HG03442 (cell line): Measurements from ENCODE around the gene JKAMP.
"Not testable (repeated sequence)": the region's sequence is repeated elsewhere in the genome, so short reads cannot be mapped to it uniquely, and the experiment has no call there.

ENCODE experiments used
- ATAC-seq: cut with Tn5 transposase; IDR thresholded peaks from one replicate; pipeline ENCODE4 v1.9.1; 2021; ENCODE audit warnings: mild to moderate bottlenecking, moderate library complexity; ENCODE audit not compliant: unreplicated experiment

The JKAMP gene

GRCh38 chr14:59483819-59484638 is at the start of gene JKAMP, which contains the start of gene L3HYPDH:
TSS of gene JKAMP (plus strand) at chr14:59484517. CDS start at chr14:59484590, 73 bp downstream.
TSS of gene L3HYPDH (minus strand) at chr14:59484408. CDS start at chr14:59484316, 92 bp downstream.
- ATAC-seq: peak; percentile 86

- no peak for ATAC-seq
Measured at GRCh38 chr14:59435101-59435500, 49.2 kb upstream of the JKAMP start.

DNA sequence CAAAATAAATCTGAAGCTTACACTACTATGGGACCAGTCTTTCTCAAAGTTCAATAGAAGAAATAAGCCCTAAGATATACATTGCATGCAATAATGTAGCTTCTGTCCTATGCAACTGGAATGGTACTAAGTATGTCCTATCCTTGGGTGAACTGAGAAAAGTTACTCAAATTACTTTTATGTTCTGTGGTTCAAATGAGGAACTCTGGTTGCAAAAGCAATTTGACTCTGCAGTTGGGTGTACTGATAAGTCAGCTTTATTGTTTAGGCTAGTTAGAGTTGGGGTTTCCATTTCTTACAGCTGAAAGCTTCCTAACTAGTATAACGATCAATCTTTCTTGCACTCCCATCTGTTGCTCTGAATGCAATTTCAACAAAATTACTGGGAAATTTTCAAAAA is 48.3 kb upstream of the JKAMP start:
- ATAC-seq: no peak

- no peak for ATAC-seq
Measured at GRCh38 chr14:59438195-59438647, 46.1 kb upstream of the JKAMP start.

DNA sequence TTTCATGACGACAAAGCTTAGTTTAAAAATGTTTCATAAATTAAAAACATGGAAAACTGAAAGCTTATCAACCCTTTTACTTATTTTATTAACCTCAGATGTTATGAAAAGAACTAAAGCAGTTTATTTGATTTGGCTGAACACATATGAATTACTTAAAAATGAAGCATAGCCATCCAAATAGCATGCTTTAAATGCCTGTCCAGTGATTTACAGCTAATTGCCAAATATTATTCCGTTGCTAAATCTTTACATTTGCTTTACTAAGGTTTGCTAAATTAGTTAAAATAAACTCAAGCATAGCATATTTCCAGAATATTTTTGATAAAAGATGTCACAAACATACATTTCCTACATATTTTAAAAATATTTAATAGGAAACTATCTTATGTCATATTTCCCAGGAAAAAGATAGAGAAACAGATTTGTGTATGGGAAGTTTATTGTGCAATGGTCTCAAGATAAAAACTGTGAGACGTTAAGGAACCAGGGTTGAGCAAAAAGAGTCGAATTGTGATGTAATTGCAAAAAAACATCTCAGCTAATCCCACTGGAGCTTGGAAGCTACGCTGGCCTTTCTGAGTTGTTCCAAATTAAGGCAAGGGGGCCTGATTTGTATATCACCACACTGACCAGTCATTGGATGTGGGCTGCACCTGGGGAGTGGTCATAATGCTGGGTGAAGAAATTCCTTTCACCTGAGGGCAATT is 44.9 kb upstream of the JKAMP start:
- ATAC-seq: no peak

DNA sequence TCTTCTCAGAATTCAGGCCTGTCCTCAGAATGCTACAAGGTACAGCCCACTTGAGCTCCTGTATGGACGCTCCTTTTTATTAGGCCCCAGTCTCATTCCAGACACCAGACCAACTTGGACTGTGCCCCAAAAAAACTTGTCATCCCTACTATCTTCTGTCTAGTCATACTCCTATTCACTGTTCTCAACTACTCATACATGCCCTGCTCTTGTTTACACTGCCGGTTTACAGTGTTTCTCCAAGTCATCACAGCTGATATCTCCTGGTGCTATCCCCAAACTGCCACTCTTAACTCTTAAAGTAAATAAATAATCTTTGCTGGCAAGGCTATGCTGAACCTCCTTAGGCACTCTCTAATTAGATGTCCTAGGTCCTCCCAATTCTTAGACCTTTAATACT is 35.6 kb upstream of the JKAMP start:
- ATAC-seq: not testable (repeated sequence)

DNA sequence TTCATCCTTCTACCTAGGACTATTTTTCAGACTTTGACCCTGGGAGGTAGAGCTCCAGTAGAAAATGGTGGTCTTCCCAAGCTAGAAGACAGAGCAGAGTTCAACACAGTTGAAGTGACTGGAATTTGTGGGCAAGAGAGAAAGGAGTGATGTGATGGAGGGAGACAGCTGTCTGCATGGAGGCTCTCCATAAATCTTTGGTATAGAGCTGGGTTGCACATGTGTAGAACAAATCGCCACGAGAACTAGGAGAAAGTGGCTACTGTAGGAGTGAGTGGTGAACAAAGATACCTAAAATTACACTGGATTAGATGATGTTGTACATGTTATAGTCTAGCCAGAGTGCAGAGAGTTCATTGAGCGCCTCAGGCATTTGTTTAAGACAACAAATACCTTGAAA is 33.6 kb upstream of the JKAMP start:
- ATAC-seq: no peak

- ATAC-seq: no peak
Measured at GRCh38 chr14:59451849-59452248, 32.5 kb upstream of the JKAMP start.

DNA sequence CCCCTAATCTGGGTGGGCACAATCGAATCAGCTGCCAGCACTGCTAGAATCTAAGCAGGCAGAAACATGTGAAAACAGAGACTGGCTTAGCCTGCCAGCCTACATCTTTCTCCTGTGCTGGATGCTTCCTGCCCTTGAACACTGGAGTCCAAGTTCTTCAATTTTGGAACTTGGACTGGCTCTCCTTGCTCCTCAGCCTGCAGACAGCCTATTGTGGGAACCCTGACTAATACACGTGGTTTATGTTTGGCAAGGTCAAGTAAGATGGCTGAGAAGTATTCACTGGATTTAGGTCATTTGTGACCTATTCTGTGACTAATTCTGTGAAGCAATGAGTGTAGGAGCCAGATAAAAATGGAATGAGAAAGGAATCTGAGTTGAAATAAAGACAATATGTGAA is 30.2 kb upstream of the JKAMP start:
- ATAC-seq: no peak

GRCh38 chr14:59455411-59455810 is 28.9 kb upstream of the JKAMP start:
- no peak for ATAC-seq

- ATAC-seq: no peak
Measured at GRCh38 chr14:59458486-59458885, 25.8 kb upstream of the JKAMP start.

- ATAC-seq: no peak
Measured at GRCh38 chr14:59460378-59460777, 23.9 kb upstream of the JKAMP start.

DNA sequence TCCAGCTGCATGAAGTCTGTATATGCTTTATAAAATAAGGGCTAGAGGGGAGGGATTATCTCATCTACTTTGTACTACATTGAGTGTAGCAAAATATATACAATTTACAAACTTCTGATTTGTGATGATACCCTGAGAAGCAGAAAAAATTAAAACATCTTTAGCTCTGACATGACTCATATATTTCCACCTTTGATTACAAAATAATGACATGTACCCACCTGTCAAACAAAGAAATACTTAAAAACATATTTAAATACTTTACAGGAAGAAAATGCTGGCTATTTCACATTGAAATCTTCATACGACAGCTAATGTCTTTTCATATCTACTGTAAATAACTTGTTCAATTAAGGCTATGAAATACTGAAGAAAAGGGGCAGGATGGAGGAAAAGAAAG is 22.4 kb upstream of the JKAMP start:
- no peak for ATAC-seq

DNA sequence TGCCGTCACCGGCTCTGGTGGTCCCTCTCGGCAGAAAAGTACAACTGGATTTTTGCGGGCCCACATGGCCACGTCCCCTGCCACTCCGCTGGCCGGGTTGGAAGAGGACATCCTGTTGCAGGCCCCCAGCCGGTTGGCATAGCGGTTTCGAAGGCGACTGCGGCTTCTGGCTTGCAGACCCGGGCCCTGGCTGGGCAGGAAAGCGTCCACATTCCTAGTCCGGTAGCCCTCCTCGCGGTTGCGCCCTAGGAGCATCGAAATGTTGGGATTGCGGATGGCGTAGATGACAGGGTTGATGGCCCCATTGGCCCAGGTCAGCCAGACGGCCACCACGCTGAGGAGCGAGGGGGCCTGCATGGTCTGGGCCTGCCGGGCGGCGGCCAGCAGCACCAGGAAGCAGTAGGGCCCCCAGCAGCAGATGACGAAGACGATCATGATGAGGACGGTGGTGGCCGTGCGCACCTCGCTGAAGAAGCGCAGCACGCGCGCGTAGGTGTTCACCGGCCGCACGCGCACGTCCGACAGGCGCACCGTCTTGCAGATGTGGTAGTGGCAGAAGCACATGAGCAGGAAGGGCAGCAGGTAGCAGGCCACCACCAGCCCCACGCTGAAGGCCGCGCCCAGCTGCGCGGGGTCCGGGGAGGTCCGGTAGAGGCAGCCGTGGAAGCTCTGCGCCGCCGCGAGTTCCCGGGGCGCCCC is 20.4 kb upstream of the JKAMP start:
- peak; percentile 22 for ATAC-seq

GRCh38 chr14:59464486-59465315 is 19.6 kb upstream of the JKAMP start:
- peak; percentile 59 for ATAC-seq

DNA sequence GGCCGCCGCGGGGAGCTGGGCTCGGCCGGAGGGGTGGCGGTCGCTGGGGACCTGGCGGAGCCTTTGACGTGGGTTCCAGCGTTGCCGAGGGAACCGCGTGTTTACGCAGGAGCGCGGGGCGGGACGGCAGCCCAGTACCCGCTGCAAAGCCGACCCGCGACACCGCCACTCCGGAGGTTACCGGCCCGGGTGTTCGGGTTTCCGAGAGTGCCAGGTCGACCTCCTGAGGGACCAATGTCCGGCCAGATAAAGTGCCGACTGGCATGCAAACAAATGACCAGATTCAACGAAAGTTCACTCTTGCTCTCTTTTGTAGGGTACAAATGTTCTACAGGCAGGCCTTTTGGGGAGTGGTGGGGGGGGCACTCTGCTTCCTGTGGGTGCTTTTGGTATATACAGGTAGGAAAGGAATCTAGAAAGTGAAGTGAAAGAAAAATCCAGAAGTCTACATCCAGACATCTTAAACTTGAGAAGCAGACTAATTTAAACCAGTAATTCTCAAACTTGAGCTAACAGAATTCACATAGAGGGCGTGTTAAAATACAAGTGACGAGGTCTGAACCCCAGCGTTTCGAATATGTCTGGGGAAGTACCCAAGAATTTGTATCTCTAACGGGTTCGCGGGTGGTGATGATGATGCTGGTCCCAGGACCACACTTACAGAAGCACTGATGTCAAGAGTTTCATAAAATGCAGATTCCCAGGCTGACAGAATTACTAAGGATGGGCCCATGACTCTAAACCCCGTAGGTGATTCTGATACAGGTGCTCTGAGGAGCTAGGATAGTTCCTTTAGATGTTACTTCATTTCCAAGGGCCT is 18.8 kb upstream of the JKAMP start, which contains the start of gene GPR135:
GPR135 (minus strand) TSS at position 65 of the 820 bp plus-strand sequence. CDS start 154 bp downstream, outside the sequence.
- no peak for ATAC-seq

GRCh38 chr14:59474172-59474571 is 10.1 kb upstream of the JKAMP start:
- ATAC-seq: no peak

DNA sequence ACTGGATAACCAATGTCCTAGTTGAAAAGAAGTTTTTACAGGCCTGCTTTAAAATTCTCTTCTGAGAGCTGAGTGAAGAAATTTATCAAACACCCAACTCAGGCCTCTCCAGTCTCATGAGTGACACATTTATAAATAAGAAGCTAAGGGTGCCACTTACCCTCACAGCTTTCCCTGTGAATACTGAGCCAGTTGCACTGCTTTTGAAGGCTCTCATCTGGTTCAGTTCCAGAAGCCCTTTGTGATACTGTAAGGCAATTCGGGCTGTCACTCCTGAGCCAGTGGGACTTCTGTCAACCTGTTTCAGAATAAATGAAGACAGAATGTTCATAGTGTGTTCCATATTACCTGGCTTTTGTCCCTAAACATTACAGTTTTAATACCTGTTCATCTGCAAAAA is 8.6 kb upstream of the JKAMP start:
- ATAC-seq: no peak

DNA sequence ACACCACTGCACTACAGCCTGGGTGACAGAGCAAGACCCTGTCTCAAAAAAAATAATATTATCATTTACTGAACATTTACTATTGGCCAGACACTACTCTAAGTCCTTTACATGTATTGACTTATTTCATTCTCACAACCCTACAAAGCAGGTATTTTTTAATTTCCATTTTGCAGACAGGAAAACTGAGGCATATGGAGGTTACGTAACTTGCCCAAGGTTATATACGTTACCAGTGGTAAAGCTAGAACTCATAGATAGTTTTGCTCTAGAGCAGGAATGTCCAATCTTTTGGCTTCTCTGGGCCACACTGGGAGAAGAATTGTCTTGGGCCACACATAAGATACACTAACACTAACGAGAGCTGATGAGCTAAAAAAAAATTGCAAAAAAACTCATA is 5.8 kb upstream of the JKAMP start:
- ATAC-seq: no peak

DNA sequence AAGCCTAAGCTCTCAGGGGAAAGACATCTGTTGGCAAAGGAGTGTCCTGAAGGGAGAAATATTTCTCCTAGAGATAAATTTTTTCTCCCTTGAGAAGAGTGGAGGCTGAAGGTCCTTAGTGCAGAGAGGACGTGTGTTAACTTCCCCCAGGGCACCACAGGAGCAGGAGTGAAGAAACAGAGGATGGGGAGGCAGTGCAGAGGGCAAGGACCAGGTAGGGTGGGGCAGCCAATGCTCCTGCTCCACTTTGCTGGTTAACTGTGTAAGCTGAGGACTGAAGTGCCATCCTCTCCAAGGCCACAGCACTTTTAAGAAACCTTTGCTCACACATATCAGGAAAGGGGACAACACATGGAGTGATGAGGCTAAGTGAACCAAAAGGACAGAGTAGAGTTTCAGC is 4.2 kb upstream of the JKAMP start:
- no peak for ATAC-seq
